Central memory CD4-positive, alpha-beta T cell (primary cell): ENCODE measurements around the gene TNRC6B.

Source experiments
- DNase-seq: peaks from one replicate; pipeline ENCODE4 v3.0.0; 2022

Gene TNRC6B

GRCh38 chr22:40244586-40244985, 66.9 kb downstream of the TNRC6B start:
- DNase-seq = no peak

- DNase-seq = peak; percentile 80
These were observed 70.3 kb downstream of the TNRC6B start for GRCh38 chr22:40247976-40248375.

- DNase-seq = no peak
These were observed 71.6 kb downstream of the TNRC6B start for GRCh38 chr22:40249286-40249685.

GRCh38 chr22:40250608-40251007, 72.9 kb downstream of the TNRC6B start:
- no peak for DNase-seq

GRCh38 chr22:40251106-40251505, 73.4 kb downstream of the TNRC6B start:
- no peak for DNase-seq

- no peak for DNase-seq
These were observed 74.4 kb downstream of the TNRC6B start for GRCh38 chr22:40252146-40252545.

GRCh38 chr22:40256516-40256915, 78.8 kb downstream of the TNRC6B start:
- DNase-seq = no peak

- peak; percentile 31 for DNase-seq
These were observed 80.3 kb downstream of the TNRC6B start for GRCh38 chr22:40258017-40258416.

GRCh38 chr22:40258501-40258915, 80.8 kb downstream of the TNRC6B start:
- DNase-seq = peak; percentile 47

GRCh38 chr22:40261783-40262182, 84.1 kb downstream of the TNRC6B start:
- no peak for DNase-seq

- no peak for DNase-seq
These were observed 85.5 kb downstream of the TNRC6B start for GRCh38 chr22:40263191-40263590.

GRCh38 chr22:40265783-40266182, 88.1 kb downstream of the TNRC6B start:
- no peak for DNase-seq

- DNase-seq = no peak
These were observed 92.3 kb downstream of the TNRC6B start for GRCh38 chr22:40270031-40270430.

- no peak for DNase-seq
These were observed 93.1 kb downstream of the TNRC6B start for GRCh38 chr22:40270748-40271373.

- DNase-seq = no peak
These were observed 93.7 kb downstream of the TNRC6B start for GRCh38 chr22:40271440-40271839.

GRCh38 chr22:40273319-40273718, 95.6 kb downstream of the TNRC6B start:
- no peak for DNase-seq

GRCh38 chr22:40276996-40277823, 99.5 kb downstream of the TNRC6B start:
- no peak for DNase-seq

- no peak for DNase-seq
These were observed 101.3 kb downstream of the TNRC6B start for GRCh38 chr22:40279017-40279416.

GRCh38 chr22:40281717-40282116, 104.0 kb downstream of the TNRC6B start:
- DNase-seq = no peak

- peak; percentile 24 for DNase-seq
These were observed 107.8 kb downstream of the TNRC6B start for GRCh38 chr22:40285513-40285912.

- DNase-seq = peak; percentile 79
These were observed 112.3 kb downstream of the TNRC6B start for GRCh38 chr22:40289991-40290459.

GRCh38 chr22:40290516-40290915, 112.8 kb downstream of the TNRC6B start:
- DNase-seq = no peak

GRCh38 chr22:40294696-40295095, 117.0 kb downstream of the TNRC6B start:
- DNase-seq = no peak

GRCh38 chr22:40300316-40300715, 122.6 kb downstream of the TNRC6B start:
- DNase-seq = no peak
